ENCODE results near the gene VPS37C.

DNA sequence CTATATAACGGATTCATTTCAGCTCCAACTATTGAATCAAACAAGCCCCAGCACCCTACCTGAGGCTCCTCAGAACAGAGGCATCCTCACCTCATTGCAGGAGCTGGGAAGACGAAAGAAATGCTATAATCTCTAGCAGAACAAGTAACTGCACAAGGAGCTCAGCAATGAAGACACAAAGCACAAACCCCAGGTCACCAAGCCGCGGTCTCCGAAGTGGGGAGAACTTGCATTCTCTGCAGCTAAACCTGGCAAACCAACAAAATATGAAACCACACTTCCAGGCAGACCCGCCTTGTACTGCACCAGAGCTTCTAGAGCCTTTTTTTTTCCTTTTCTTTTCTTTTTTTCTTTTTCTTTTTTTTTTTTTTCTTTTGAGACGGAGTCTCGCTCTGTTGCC is 80.7 kb downstream of the VPS37C start:
- TF ChIP-seq POLR2AphosphoS5 (IDR thresholded peaks at IDR 0.05) (no peak), CTCF (IDR thresholded peaks at IDR 0.05) (no peak), EP300 (IDR thresholded peaks at IDR 0.05) (no peak)
